ENCODE results near the gene OR2L8.
A peak's percentile ranks its signal among the peaks of the same experiment; 100 is the strongest.

The OR2L8 gene

GRCh38 chr1:247948558-247948957, at the start of gene OR2L8:
TSS of gene OR2L8 (plus strand) at chr1:247948858. CDS start at chr1:247948858, 0 bp downstream.
- no peak for DNase-seq (ENCODE audit: low read depth)

- DNase-seq (ENCODE audit: low read depth), result no peak
Observed at GRCh38 chr1:247904122-247904521, 44.5 kb upstream of the OR2L8 start.

- DNase-seq (ENCODE audit: low read depth), result no peak
Observed at GRCh38 chr1:247905181-247905580, 43.5 kb upstream of the OR2L8 start.

- DNase-seq (ENCODE audit: low read depth), result no peak
Observed at GRCh38 chr1:247905910-247906503, 42.7 kb upstream of the OR2L8 start.

- no peak for DNase-seq (ENCODE audit: low read depth)
Observed at GRCh38 chr1:247906504-247907047, 42.1 kb upstream of the OR2L8 start.

- no peak for DNase-seq (ENCODE audit: low read depth)
Observed at GRCh38 chr1:247908766-247909165, 39.9 kb upstream of the OR2L8 start.

GRCh38 chr1:247913786-247914185, 34.9 kb upstream of the OR2L8 start:
- no peak for DNase-seq (ENCODE audit: low read depth)

- no peak for DNase-seq (ENCODE audit: low read depth)
Observed at GRCh38 chr1:247914941-247915662, 33.6 kb upstream of the OR2L8 start.

GRCh38 chr1:247919952-247920351, 28.7 kb upstream of the OR2L8 start, which contains the start of gene OR2T8:
TSS of gene OR2T8 (plus strand) at chr1:247920252. CDS start at chr1:247921018, 766 bp downstream.
- DNase-seq (ENCODE audit: low read depth), result no peak

- DNase-seq (ENCODE audit: low read depth), result no peak
Observed at GRCh38 chr1:247923941-247924340, 24.7 kb upstream of the OR2L8 start.

GRCh38 chr1:247924868-247925267, 23.8 kb upstream of the OR2L8 start, which contains the start of gene OR2AJ1:
TSS of gene OR2AJ1 (plus strand) at chr1:247924889. CDS start at chr1:247933769, 8,880 bp downstream.
- no peak for DNase-seq (ENCODE audit: low read depth)

GRCh38 chr1:247933989-247934388, 14.7 kb upstream of the OR2L8 start:
- DNase-seq (ENCODE audit: low read depth), result no peak

- DNase-seq (ENCODE audit: low read depth), result no peak
Observed at GRCh38 chr1:247935781-247936180, 12.9 kb upstream of the OR2L8 start.

- no peak for DNase-seq (ENCODE audit: low read depth)
Observed at GRCh38 chr1:247936415-247936814, 12.2 kb upstream of the OR2L8 start.

- peak; percentile 70 for DNase-seq (ENCODE audit: low read depth)
Observed at GRCh38 chr1:247936965-247937734, 11.5 kb upstream of the OR2L8 start.

- no peak for DNase-seq (ENCODE audit: low read depth)
Observed at GRCh38 chr1:247942624-247943023, 6.0 kb upstream of the OR2L8 start.

- no peak for DNase-seq (ENCODE audit: low read depth)
Observed at GRCh38 chr1:247953408-247953807, 4.8 kb downstream of the OR2L8 start.

- DNase-seq (ENCODE audit: low read depth), result no peak
Observed at GRCh38 chr1:247961791-247962190, 13.1 kb downstream of the OR2L8 start.

GRCh38 chr1:247962911-247963588, 14.4 kb downstream of the OR2L8 start:
- no peak for DNase-seq (ENCODE audit: low read depth)

- DNase-seq (ENCODE audit: low read depth), result no peak
Observed at GRCh38 chr1:247964933-247965332, 16.3 kb downstream of the OR2L8 start, which contains the start of gene OR2AK2. TSS of gene OR2AK2 (plus strand) at chr1:247965233. CDS start at chr1:247965377, 144 bp downstream.

GRCh38 chr1:247966532-247967204, 18.0 kb downstream of the OR2L8 start:
- DNase-seq (ENCODE audit: low read depth), result no peak

Data from stimulated activated CD8-positive, alpha-beta memory T cell treated with anti-CD3 and anti-CD28 coated beads, Interleukin-15, amount 100 ng/mL, for 1 hour (primary cell).